GM18520 (cell line): ENCODE data around the gene FITM2.
"Not testable (repeated sequence)": the region's sequence is repeated elsewhere in the genome, so short reads cannot be mapped to it uniquely, and the experiment has no call there.

Source experiments
- ATAC-seq: cut with Tn5 transposase; IDR thresholded peaks from one replicate; pipeline ENCODE4 v1.9.1; 2021; ENCODE audit not compliant: unreplicated experiment

Gene FITM2

GRCh38 chr20:44310664-44311639 lies at the start of gene FITM2:
FITM2 (minus strand) TSS chr20:44311202; CDS start chr20:44311148, 54 bp downstream.
- peak; percentile 92 for ATAC-seq

GRCh38 chr20:44360221-44360620 lies 49.2 kb upstream of the FITM2 start:
- no peak for ATAC-seq

- ATAC-seq: no peak
Observed at GRCh38 chr20:44358776-44359175, 47.8 kb upstream of the FITM2 start.

GRCh38 chr20:44357555-44358125 lies 46.6 kb upstream of the FITM2 start:
- ATAC-seq: no peak

GRCh38 chr20:44357020-44357419 lies 46.0 kb upstream of the FITM2 start:
- no peak for ATAC-seq

GRCh38 chr20:44356353-44356723 lies 45.3 kb upstream of the FITM2 start:
- ATAC-seq: no peak

GRCh38 chr20:44355498-44356352 lies 44.7 kb upstream of the FITM2 start, which contains the start of gene HNF4A:
HNF4A (plus strand) TSS chr20:44355699; CDS start chr20:44355805, 106 bp downstream.
- ATAC-seq: no peak

GRCh38 chr20:44354979-44355497 lies 44.0 kb upstream of the FITM2 start:
- no peak for ATAC-seq

GRCh38 chr20:44350567-44350966 lies 39.6 kb upstream of the FITM2 start:
- ATAC-seq: no peak

GRCh38 chr20:44349349-44349748 lies 38.3 kb upstream of the FITM2 start:
- no peak for ATAC-seq

GRCh38 chr20:44348168-44348659 lies 37.2 kb upstream of the FITM2 start:
- no peak for ATAC-seq

- not testable (repeated sequence) for ATAC-seq
Observed at GRCh38 chr20:44345941-44346340, 34.9 kb upstream of the FITM2 start.

GRCh38 chr20:44345147-44345546 lies 34.1 kb upstream of the FITM2 start:
- ATAC-seq: no peak

- no peak for ATAC-seq
Observed at GRCh38 chr20:44344723-44345122, 33.7 kb upstream of the FITM2 start.

- ATAC-seq: no peak
Observed at GRCh38 chr20:44343162-44343675, 32.2 kb upstream of the FITM2 start.

- no peak for ATAC-seq
Observed at GRCh38 chr20:44342248-44342647, 31.2 kb upstream of the FITM2 start.

- no peak for ATAC-seq
Observed at GRCh38 chr20:44336725-44337380, 25.9 kb upstream of the FITM2 start, which contains the start of gene R3HDML. R3HDML (plus strand) TSS chr20:44337043; CDS start chr20:44337158, 115 bp downstream.

GRCh38 chr20:44336086-44336485 lies 25.1 kb upstream of the FITM2 start:
- ATAC-seq: no peak

GRCh38 chr20:44335675-44336074 lies 24.7 kb upstream of the FITM2 start:
- no peak for ATAC-seq

- ATAC-seq: no peak
Observed at GRCh38 chr20:44334709-44335108, 23.7 kb upstream of the FITM2 start.
